HG03558 (cell line): ENCODE data around the gene RTN4IP1.

Experiments used
- ATAC-seq: cut with Tn5 transposase; IDR thresholded peaks from one replicate; pipeline ENCODE4 v1.9.1; 2021; ENCODE audit warnings: moderate number of reproducible peaks; ENCODE audit not compliant: unreplicated experiment; ENCODE audit errors: extremely low read depth

Gene RTN4IP1

DNA sequence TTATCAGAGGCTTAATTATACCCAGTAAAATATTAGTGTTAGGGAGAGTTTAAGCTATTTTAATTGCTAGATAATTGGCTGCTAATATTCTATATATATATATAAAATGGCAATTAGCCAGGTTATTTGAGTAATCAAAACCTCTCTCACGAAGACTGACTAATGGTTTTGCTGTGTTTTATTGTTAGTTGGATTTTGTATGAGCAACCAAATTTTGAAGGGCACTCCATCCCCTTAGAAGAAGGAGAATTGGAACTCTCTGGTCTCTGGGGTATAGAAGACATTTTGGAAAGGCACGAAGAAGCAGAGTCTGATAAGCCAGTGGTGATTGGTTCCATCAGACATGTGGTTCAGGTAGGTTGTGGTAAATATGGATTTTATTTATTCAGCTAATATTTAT is 102.2 kb downstream of the RTN4IP1 start:
- ATAC-seq = no peak

DNA sequence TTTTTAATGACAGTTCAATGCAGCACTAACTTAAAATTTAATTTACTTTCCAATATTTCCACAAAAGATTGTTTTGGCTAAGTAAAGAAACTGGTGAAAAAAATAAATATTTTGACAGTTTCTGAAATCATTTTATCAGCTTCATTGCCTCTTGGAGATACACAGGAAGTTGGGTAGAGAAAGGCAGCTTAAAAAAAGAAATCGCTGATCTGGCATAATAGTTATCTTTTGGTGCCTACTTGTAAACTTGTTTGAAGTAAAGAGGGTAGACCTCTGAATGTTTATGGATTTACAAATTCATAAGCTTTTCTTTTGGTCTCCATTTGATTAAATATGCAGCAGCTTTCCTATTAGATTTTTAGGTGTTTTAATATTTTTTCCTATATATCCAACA is 103.4 kb downstream of the RTN4IP1 start:
- no peak for ATAC-seq

DNA sequence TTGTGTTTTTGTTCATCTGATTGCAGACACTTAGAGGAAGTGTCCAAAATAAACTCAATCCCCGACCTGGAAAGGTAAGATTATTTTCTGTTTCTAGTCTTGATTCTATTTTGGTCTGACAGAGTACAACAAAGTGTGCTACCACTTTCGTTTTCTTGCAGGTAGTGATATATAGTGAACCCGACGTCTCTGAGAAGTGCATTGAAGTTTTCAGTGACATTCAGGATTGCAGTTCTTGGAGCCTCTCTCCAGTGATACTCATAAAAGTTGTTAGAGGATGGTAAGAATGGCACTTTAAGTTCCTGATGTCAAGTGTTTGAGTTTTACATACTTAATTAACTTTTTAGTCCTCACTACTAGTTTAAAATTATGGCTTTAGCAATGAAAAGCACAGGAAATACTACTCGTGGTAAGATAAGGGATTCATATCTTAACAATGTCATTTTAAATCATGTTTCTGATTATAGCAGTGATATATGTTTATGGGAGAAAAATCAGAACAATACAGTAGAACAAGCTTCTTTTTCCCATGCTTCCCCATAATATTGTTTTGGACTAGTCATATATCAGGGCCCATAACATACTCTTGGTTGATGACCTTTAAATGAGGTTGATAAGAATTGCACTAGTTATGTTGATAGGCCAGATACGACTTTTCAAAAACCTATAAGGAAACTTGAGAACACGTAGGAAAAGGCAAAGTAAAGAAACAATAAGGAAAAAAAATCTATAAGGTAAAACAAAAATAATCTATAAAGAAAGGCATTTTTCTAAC is 104.0 kb downstream of the RTN4IP1 start:
- ATAC-seq = peak; percentile 32

DNA sequence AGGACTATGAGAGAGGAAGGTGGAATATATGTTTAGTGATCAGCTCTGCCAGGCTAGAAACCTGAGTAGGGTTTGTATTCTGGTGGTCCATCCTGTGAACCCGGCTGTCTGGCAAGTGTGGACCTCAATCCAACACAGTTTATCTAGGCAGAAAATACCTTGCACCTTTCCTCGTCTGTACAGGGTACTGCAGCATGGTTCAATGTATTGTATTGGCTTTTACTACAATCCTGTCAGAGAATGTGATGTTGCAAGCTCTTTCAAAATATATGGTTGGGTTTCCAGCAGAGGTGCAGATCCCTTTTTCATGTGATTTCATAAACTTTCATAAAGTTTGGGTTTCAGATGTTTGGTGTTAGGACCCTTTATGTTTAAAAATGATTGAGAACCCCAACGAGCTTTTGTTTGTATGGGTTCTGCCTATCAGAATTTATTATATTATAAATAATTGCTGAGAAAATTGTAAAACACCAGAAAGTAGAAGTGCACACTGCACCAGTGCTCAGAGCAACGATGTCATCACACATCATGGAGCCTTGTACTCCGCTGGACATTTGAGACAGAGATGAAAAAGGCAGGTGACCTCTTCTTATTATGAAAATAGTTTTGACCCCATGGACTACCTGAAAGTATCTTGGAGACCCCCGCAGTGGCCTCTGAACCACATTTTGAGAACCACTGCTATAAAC is 106.6 kb downstream of the RTN4IP1 start:
- no peak for ATAC-seq
